Cerebellar nuclear complex (tissue), 1 donor: ENCODE results near the gene EFCAB8.
"Not testable (repeated sequence)": the region's sequence is repeated elsewhere in the genome, so short reads cannot be mapped to it uniquely, and the experiment has no call there.

Source experiments
- DNase-seq, 2 experiments: peaks; one replicate each; lab custom pipeline; 2025; lab: John Stamatoyannopoulos, UW

Gene EFCAB8

DNA sequence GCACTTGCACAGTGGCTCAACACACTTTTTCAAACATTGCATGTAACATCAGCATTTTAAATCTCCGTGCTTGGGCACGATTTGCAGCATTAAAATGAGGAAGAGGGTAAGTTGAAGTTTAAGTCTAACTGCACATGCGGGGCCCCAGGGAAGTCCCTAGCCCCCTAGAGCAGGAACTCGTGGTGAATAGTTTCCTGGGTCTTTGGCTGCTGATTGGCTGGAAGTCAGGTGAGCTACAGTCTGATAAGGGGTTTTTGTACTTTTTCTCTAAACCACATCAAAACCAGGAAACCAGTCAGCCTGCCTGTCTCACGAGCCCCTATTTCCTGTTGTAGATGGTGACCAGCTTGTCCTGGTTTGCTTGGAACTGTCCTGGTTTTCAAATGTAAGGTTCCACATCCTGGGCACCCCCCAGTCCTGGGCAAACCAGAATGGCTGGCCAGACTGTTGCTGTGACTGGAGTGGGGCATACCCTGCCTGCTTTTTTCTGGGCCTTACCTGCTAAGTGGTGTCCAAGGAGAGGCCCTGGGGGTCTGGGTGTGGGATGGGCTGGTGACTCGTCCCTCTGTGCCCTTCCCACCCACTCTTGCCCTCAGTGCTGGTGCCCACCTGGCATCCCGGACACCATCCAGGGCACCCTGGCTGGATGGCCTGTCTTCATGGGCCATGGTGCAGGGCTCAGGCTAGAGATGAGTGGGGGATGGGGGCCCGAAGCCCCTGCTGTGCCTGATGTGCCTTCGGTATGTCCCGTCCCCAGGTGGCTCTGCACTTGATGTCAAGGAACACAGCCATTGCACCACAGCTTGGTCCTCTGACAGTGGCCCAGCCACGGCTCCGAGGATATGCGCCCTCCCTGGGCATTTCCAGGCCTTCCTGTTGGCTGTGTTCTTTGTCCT, 113.7 kb downstream of the EFCAB8 start:
- DNase-seq = no peak

- no peak for DNase-seq
Measured at GRCh38 chr20:32973077-32973717, 114.5 kb downstream of the EFCAB8 start.

DNA sequence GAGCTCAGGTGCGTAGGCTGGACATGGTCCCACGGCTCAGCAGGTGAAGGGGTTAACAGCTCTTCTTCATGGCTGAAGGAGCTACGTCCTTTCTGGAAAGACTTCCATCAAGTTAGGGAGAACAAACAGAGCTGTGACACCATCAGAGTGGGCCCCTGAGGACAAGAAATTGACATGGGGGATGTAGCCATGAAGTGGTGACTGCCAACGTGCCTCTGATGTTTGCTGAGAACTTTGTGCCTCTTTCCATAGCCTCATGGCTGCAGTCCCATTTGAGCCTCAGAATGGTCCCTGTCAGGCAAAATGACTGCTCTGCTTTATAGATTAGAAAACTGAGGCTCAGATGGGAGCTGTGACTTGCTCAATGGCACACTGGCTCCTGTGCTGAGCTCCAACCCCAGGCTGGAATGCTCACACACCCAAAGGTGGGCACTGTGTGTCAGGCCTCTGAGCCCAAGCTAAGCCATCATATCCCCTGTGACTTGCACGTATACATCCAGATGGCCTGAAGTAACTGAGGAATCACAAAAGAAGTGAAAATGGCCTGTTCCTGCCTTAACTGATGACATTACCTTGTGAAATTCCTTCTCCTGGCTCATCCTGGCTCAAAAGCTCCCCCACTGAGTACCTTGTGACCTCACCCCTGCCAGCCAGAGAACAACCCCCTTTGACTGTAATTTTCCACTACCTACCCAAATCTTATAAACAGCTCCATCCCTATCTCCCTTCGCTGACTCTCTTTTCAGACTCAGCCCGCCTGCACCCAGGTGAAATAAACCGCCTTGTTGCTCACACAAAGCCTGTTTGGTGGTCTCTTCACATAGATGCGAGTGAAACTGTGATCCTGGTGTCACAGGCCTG, 115.7 kb downstream of the EFCAB8 start:
- not testable (repeated sequence) for DNase-seq

DNA sequence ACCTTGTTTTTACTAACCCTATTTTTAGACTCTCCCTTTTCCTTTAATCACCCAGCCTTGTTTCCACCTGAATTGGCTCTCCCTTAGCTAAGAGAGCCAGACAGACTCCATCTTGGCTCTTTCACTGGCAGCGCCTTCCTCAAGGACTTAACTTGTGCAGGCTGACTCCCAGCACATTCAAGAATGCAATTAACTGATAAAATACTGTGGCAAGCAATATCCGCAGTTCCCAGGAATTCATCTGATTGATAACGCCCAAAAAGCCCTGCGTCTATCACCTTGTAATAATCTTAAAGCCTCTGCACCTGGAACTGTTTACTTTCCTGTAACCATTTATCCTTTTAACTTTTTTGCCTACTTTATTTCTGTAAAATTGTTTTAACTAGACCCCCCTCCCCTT, 116.4 kb downstream of the EFCAB8 start:
- DNase-seq = not testable (repeated sequence)

- no peak for DNase-seq
Measured at GRCh38 chr20:32975698-32976674, 117.3 kb downstream of the EFCAB8 start.

DNA sequence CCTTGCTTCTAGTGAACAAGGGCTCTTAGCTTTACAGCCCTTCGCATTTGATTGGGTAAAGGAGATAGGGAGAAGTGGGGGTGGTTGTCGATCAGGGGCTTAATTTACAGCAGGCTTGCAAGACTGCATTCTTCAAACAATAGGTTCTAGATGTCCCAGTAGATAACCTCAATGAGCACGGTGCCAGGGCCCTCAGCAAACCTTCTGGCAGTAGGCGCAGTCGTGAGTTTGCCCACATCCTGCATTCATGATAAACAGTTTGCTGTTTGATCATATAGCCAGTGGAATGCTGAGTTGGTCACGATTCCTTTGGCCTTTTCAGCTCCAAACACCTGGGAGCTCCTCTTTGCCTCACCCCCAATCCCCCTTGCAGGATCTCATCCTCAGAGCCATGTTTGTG, 118.0 kb downstream of the EFCAB8 start:
- DNase-seq = no peak

- no peak for DNase-seq
Measured at GRCh38 chr20:32977281-32978008, 118.7 kb downstream of the EFCAB8 start.

DNA sequence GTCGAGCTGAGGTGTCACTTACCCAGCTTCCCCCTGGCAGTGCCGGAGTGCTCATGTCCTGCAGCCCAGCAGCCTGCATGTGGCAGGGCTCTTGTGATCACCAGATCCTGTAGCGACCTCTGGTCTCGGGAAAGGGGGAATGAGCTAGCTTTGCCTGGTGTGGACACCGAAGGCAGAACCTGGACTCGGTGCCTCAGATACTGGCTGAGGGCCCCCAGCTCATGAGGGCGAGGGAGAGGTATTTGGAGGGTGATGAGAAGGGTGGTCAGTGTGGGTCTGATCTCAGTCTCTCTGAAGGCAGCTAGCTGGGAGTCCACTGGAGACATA, 119.2 kb downstream of the EFCAB8 start:
- no peak for DNase-seq

GRCh38 chr20:32979201-32979998, 120.7 kb downstream of the EFCAB8 start:
- no peak for DNase-seq

DNA sequence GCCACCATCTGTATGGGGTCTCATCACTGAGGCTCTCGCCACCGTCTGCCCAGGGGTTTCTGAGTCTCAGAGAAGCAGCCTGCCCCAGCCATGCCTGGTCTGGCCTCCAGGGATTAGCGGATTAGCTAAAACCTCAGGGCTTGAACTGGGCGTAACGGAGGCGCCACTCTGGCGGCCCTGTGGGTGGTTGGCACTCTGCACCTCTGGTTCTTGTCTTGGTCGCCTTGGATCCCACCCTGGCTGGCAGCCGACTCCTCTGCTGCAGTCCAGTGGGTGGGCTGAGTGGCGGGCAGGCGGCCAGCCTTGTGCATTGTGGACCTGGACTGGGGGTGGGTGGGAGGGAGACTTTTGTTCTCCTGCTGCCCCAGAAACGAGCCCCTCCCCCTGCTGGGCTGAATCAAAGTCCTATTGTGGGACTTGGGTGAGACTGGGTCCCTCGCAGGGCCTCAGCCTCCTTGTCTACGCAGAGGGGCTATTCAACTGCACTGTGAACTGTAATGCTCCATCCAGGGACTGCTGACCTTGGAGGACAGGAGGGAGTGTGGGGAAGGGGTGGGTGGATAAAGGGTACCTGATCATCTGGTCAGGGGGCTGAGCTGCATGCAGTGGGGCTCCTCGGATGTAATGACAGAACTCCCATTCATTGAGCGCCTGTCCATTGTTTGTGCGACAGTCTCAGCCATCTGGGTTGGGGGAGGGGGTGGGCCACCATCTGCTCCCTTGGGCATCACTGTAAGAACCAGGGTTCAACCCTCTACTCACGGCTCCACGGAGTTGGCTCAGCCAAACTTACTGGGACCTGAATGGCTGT, 121.6 kb downstream of the EFCAB8 start:
- no peak for DNase-seq

- no peak for DNase-seq
Measured at GRCh38 chr20:32980990-32981389, 122.3 kb downstream of the EFCAB8 start.

- DNase-seq = no peak
Measured at GRCh38 chr20:32982617-32983458, 124.1 kb downstream of the EFCAB8 start.

GRCh38 chr20:32983459-32984112, 124.9 kb downstream of the EFCAB8 start:
- DNase-seq = no peak

DNA sequence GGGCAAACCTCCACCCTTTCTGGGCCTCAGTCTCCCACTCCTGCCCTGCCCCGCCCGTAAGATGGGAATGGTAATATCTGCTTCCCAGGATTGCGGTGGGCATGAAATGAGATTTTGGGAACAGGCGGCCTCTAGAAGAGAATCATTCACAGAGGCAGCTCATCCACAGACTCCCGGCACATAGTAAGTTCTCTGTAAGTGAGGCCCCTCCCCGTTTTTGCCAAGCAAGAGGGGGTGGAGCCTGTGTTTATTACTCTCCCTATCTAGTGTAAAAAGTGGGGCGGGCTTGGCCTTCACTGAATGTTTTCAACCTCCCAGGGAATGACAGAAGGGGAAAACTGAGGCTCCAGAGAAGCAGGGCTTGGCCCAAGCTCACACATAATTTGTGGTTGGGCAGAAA, 125.5 kb downstream of the EFCAB8 start:
- DNase-seq = no peak

DNA sequence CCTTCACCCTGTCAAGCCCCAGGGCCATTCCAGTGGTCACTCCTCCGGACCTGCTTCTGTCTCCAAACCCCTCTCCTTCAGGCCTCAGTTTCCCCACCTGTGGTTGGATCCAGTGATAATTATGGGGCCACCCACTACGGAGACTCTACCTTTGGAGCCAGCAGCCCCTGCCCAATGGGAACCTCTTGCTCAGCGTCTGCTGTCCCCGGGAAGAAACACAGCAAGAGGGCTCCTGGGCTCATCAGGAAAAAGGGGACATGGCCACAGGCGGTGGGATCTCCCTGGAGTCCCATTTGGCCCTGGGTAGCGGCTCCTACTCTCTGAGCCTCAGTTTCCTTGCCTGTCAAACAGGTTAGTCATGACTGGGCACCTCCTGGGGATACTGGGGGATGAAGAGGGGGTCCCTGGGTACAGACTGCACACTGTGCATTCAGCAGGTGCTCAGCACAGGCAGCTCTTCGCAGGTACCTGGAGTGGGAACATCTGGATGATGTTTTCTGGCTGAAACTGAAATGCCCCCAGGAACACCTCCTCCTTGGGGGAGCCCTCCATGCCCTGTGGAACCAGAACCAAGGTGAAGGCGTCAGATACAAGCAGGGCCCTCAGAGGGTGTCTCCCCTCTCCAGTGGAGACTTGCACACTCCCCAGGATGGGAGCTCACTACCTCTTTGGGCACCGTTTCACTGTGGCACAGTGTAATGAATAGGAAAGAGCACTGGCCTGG, 126.1 kb downstream of the EFCAB8 start:
- no peak for DNase-seq

- no peak for DNase-seq
Measured at GRCh38 chr20:32985596-32985995, 126.9 kb downstream of the EFCAB8 start.
